ENCODE results near the gene SCRT2.
"Not testable (repeated sequence)": the region's sequence is repeated elsewhere in the genome, so short reads cannot be mapped to it uniquely, and the experiment has no call there.

The SCRT2 gene

DNA sequence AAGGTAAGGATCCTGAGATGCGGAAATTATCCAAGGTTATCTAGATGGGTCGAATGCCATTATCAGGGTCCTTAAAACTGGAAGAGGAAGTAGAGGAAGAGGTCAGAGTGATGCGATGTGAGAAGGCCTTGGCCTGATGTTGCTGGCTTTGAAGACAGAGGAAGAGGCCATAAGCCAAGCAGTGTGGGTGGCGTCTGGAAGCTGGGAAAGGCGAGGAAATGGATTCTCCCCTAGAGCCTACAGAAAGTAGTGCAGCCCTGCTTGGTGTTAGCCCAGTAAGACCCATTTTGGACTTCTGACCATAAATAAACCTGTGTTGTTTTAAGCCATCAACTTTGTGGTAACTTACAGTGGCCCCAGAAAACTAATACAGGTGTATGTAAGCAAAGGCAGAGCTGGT, 24.6 kb downstream of the SCRT2 start:
- no peak for DNase-seq

DNA sequence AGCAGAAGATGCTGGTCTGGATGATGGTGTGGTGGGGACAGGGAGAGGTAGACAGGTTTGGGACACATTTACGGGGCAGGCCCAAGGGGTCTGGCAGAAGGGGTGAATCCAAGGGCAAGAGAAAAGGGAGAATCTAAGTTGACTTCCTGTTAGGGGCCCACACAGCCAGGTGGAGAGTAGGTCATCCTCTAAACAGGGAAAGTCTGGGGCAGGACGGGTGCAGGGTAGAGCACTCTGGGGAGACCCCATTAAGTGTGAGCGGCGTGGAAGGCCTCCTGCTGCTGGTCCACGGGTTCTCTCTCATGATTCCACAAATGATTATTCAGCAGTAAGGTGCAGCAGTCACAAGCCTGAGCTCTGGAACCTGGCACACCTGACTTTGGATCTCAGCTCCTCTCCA, 25.3 kb downstream of the SCRT2 start:
- no peak for DNase-seq

DNA sequence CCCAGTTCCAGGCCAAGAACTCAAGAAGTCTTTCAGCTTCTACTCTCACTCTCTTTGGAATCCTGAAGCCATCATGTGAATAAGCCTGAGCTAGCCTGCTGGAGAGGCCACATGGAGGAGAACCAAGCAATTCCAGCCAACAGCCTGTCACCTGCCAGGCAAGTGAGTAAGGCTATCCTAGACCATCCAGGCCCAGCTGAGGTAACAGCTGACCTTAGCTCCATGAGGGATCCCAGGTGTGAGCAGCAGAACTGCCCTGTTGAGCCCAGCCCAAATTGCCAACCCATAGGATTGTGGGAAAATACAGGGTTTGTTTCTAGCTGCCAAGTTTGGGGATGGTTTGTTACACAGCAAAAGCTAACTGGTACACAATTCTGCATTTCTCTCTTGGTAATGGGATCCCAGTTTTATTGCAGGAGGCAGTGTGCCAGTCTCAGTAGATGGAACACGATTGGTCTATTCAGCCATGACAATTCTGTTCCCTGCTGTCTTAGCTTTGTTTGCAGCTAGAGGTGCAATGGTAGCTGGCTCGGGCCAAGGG, 28.1 kb downstream of the SCRT2 start:
- no peak for DNase-seq

DNA sequence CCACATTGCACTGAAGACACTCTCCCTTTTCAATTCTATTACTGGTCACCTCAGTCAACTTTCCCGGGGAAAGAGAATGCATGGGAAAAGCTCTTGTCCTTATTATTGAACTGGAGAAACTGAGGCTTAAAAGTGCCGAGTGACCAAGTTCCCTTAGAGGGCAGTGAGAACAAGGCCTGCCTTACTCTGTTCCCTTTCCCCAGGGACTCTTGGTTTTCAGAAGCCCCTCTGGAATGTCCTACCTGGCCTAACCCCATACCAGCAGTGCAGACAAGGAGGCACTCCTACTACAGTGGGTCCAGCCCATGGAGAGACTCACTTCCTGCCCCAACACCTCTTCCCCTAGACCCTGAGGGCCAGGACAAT, 28.8 kb downstream of the SCRT2 start:
- no peak for DNase-seq

DNA sequence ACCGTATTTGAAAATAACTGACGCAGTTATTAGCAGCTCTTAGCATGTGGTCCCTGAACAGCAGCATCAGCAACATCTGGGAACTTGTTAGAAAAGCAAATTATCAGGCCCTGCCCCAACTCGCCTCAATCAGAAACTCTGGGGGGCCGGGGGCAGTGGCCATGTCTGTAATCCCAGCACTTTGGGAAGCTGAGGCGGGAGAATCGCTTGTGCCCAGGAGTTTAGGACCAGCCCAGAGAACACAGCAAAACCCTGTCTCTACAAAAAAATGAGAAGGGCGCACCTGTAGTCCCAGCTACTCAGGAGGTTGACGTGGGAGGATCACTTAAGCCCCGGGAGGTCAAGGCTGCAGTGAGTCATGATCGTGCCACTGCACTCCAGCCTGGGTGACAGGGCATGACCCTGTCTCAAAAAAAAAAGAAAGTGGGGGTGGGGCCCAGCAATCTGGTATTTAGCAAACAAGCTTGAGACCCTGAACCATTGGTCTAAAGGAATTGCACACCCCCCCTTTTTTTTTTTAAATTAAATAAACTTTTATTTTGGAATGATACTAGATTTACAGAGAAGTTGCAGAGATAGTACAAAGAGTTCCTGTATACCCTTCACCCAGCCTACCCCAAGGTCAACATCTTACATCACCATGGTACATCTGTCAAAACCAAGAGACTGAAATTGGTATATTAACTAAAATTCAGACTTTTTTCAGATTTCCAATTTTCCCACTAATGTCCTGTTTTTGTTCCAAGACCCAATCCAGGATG, 29.3 kb downstream of the SCRT2 start:
- DNase-seq, result no peak

DNA sequence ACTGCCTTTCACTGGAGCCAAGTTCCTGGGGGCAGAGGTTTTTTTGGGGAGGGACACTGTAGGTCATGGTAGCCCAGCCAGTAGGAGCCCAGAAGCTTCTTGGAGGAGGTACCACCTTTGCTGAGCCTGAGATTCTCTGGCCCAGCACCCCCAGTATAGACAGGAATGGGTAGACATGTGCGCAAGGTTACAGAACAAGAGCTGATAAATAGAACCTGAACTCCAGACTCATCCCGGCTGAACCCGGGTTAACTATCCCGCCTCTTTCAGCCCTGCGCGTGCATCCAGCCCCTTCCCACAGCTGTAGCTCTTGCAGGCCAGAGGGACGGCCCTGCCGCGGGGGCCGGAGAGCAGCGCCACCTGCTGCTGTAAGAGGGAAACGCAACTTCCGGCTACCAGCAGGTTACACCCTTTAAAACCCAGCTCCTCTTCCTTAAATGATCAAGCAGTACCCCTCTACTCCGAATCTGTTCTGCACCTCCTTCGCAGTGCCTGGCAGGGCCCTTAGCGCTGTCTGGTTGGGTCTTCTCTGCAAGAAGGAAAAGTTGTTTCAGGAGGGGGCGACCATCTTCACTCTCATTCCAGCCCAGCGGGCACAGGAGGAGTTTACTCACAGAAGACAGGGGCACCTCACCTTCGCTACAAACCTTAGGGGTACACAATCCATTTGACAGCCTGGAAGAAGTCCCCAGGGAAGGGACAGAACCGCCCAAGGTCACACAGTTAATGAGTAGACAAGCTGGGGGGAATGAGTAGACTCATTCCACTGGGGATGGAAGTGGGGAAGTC, 30.1 kb downstream of the SCRT2 start:
- DNase-seq, result peak; percentile 42

DNA sequence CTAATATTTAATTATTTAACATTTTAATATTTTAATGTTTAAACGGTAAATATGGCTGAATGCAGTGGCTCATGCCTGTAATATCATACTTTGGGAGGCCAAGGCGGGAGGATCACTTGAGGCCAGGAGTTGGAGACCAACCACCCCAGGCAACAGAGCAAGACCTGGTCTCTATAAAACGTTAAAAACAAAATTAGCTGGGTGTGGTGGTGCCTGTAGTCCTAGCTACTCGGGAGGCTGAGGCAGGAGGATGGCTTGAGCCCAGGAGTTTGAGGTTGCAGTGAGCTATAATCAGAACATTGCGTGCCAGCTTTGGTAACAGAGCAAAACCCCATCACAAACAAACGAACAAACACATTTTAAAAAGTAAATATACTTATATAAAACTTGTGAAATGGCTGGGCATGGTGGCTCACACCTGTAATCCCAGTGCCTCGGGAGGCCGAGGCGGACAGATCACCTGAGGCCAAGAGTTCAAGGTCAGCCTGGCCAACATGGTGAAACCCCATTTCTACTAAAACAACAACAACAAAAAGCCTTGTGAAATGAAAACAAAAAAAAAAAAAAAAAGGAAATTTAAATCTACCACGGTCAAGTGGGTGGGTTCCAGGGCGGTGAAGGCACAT, 30.8 kb downstream of the SCRT2 start:
- no peak for DNase-seq

DNA sequence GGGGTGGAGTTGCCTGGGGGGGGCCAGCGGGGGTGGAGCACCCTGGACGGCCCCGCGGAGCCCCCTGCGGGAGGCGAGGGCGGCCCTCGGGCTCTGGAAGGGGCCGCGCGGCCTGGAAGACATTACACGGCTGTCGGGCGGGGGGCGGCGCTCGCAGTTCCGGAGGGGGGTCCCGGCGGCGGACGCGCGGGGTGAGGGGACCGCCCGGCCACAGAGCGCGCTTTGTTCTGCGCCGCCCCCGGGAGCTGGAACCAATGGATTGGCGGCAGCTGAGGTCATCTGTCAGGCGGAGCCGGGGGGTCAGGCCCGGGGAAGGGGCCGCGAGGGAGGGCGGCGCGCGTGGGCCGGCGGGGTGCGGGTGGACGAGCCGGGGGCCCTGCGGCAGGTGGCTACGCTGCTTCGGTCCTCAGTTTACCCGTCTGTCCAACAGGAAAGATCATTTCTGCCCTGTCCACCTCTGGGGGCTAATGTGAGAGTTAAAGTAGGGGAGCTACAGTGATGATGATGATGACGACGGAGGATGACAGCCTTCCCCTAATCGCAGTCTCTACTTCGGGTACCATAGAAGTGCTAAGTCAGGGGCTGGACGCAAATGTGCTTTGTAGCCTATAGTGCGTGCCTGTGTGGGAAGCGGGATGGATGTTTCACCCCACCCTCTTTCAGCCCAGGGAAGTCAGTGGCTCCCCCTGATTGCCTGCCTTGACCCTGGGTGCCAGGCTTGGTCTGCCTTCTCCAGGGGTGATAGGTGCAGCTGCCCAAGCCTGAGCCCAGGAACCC, 33.0 kb downstream of the SCRT2 start:
- no peak for DNase-seq

DNA sequence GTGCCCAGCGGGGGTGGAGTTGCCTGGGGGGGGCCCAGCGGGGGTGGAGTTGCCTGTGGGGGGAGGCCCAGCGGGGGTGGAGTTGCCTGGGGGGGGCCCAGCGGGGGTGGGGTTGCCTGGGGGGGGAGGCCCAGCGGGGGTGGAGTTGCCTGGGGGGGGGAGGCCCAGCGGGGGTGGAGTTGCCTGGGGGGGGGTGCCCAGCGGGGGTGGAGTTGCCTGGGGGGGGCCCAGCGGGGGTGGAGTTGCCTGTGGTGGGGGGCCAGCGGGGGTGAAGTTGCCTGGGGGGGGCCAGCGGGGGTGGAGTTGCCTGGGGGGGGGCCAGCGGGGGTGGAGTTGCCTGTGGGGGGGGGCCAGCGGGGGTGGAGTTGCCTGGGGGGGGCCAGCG, 33.6 kb downstream of the SCRT2 start:
- DNase-seq, result not testable (repeated sequence)

DNA sequence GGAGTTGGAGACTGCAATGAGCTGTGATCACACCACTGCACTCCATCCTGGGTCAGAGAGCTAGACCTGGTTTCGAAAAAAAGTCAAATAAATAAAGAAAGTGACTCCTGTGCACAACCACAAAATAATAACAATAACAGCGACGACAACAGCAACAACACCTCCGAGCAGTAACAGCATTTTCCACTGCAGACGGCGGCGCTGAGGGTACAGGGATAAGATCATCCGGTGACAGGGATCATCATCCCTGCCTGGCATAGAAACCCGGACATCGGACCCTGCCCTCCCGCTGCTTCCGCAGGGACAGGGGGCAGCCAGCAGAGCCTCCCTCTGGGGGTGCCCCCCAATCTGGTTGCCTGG, 34.1 kb downstream of the SCRT2 start:
- DNase-seq, result no peak

DNA sequence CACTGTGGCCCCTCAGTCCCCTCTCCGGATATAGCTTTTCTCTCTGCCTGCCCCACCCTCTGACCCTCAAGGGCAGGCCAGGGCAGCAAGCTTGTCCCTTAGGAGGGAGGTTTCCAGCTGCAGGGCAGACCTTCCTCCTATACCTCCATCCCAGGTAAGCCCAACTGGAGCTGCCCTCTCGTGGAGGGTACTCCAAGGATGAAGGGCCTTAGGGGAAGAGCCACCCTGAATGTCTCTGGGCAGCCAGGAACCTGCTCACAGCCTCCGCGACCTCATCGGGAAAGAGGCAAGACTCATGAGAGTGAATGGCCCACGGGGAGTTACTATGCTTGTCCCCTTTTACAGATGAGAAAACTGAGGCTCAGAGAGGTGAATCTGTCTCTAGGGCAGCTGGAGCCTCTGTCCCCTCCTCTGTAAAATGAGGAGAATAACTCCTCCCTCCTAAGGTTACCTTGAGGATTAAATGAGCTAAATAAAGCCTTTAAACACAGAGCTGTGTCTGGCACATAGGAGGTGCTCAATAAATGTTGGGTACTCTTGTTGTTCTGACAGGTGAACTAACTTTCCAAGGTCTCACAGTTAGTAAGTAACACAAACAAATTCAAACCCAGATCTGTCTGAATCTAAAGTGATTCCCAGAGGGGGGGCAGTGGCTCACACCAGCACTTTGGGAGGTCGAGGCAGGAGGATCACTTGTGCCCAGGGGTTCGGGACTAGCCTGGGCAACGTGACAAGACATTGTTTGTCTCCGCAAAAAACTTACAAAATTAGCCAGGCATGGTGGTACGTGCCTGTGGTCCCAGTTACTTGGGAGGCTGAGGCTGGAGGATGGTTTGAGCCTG, 34.7 kb downstream of the SCRT2 start:
- no peak for DNase-seq

DNA sequence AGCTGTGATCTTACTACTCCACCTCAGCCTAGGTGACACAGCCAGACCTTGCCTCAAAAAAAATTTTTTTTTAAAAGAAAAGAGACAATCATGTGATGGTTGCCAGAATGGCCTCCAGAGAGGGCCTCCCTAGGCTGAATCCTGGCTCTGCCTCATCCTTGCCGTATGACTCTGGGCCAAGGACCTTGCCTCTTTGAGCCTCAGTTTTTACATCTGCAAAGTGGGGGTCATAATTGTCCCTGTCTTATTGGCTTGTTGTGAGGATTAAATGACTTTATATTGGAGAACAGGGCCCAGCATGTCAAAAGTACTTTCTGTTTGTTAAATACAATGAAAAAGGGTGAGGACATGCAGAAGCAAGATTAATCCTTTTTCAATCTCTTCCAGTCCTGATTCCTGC, 37.0 kb downstream of the SCRT2 start:
- DNase-seq, result no peak

DNA sequence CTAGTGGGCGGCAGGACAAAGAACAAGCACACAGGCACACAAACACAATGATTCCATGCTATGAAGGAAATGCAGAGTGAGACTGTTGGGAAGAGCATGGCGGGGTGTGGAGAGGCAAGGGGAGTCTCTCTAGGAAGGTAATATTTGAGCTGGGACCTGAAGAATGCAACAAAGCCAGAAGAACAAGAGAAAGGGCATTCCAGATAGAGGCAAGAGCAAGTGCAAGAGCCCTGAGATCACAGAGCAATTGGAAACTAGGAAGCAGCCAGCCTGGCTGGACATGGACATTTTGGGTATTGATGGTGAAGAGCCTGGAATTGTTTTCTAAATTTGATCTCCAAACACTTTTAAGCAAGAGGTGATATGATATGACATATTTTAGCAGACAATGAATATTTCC, 38.0 kb downstream of the SCRT2 start:
- no peak for DNase-seq

DNA sequence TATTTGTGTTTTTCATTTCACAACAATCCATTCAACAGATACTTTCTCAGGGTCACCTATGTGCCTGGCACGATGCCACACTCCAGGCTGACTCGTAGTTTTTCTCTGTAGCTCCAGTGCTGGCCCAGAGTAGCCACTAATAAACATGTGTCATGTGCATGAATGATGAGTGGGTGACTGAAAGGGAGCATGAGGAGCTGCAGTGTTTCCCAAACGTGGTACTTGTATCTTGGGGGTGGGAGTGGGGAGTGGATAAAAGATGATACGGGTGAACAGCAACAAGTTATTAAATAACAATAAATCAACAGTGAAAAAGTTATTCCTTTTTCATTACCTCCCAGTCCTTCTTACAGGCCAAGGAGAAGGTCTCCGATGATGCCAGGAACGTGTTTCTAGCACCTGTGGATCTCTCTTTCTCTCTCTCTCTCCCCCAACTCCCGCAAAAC, 39.7 kb downstream of the SCRT2 start:
- no peak for DNase-seq

DNA sequence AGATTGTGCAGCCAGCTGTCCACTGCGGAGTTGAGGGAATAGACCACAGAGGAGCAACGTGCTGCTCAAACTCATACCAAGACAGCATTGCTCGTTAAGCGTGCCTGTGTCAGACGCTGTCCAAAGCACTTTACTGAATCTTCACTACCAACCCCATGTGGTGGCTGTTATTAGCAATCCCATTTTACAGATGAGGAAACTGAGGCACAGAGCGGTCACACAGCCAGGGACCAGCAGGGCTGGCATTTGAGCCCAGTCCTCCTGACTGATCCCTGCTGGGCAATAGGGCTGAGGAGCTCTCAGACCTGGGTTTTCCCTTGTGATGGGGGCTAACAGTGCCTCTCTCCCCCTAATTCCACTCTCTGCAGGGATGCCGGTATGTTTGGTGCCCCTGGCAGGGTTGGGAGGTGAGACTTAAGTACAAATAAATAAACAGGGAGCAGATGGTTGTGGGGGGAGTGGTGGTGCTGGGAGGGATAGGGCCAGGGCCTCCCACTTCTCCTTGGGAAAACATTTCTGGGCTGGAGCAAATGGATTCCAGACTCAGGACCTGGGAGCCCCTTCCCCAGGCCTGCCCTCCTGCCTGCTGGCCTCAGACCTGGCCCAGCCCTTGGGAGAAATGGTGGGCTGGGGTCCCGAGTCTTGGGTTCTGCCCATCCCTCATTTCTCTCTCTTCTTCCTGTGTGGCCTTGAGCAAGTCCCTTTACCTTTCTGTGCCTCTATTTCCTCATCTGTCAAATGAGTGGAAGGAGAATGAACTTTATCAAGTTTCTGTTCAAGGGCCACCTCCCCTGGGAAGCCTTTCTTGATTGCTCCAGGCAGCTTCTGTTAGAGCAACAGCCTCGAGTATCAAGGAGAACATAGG, 40.3 kb downstream of the SCRT2 start:
- no peak for DNase-seq

DNA sequence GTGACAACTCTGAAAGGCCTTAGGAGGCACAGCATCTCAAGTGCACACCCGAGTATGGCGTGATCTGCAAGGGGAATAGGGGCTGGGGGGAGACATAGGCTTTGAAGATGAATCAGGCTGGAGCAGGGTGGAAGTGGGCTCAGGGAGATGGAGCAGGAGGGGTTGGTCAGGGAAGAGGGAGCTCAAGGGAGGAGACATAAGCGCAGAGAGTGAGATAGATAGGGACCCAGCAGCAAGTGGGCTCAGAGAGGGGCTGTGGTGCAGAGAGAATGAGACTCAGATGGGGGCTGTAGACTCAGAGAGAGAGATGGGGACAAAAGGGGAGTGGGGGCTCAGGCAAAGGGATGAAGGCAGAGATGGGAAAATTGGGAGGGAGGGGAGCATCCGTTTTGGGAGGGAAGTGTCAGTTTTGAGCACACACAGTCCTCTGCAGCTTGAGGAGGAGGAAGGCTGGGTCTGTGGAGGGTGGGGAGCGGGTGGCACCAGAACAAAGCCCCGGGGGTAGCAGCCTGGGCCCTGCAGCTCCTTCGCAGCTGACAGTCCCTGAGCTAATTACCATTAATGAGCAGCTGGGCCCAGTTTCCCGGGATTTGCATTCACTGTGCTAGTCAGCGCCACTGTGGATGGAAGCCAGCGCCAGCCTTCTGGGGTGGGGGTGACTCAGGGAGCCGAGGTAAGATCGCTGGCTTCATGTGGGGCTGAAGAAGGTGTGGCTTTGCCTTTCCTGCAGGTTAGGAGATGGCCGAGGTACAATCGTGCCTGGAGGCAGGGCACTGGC, 41.3 kb downstream of the SCRT2 start:
- DNase-seq, result no peak

DNA sequence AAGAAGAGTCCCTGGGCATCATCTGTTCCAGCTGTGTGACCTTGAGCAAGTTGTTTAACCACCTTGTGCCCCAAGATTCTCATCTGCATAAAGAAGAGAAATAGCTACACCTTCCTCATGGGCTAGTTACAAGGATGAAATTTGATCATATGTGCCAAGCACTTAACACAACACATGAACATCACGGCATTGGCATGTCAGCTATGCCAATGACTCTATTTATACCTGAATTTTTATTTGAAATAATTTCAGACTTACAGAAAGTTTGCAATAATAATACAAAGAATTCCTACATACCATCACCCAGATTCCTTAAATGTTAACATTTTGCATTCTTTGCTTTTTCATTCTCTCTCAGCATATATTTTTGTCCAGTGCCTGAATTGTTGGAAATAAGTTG, 44.5 kb downstream of the SCRT2 start:
- no peak for DNase-seq

DNA sequence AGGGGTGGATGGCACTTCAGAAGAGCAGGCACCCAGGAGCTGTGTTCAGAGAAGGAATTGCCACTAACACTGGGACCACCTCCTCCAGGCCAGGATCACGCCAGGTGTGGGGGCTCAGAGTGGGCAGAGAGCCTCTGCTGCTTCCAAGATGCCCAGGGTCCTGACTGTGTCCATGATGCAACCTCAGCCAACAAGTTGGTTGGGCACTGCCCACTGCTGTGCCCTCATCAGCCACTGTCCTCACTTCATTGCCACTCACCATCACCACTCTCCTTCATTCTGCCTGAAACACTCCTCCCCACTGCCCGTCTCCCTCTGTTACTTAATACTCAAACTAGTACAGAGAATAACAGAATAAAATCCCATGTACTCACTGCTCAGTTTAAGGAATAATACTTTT, 49.0 kb downstream of the SCRT2 start:
- no peak for DNase-seq

DNA sequence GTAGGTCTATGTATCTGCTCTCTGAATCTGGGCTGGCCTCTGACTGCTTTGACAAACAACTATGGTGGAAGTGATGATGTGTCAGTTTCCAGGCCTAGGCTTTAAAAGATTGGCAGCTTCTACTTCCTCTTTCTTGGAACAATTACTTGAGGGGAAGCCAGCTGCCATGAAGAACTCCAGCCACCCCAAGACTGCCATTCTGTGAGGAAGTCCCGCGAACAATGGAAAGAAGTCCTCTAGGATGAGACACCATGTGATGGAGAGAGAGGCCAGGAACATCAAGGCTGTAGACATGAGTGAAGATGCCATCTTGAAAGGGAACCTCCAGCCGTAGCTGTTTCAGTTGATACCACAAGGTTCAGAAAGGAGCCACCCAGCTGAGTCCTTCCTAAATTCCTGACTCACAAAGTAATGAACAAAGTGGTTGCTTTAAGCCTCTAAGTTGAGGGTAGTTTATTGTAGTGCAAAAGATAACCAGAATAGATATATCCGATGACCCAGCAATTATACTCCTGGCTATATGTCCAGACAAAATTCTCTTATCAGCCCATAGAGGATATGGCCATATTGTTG, 50.2 kb downstream of the SCRT2 start:
- DNase-seq, result no peak

DNA sequence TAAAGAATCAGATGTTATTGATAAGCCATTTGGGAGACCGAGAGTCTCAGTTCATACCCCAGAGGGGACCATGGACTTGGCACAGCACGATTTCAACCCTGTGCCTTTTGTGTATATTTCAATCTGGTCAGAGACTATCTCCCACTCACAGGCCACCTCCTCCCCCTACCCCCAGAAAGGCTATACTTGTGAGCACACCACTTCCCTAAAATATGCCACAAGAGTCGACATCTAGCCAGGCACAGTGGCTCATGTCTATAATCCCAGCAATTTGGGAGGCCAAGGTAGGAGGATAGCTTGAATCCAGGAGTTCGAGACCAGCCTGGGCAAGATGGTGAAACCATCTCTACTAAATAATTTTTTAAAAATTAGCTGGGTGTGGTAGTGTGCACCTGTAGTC, 51.9 kb downstream of the SCRT2 start:
- no peak for DNase-seq
